Measurements from ENCODE around the gene DIAPH3.

Gene DIAPH3

DNA sequence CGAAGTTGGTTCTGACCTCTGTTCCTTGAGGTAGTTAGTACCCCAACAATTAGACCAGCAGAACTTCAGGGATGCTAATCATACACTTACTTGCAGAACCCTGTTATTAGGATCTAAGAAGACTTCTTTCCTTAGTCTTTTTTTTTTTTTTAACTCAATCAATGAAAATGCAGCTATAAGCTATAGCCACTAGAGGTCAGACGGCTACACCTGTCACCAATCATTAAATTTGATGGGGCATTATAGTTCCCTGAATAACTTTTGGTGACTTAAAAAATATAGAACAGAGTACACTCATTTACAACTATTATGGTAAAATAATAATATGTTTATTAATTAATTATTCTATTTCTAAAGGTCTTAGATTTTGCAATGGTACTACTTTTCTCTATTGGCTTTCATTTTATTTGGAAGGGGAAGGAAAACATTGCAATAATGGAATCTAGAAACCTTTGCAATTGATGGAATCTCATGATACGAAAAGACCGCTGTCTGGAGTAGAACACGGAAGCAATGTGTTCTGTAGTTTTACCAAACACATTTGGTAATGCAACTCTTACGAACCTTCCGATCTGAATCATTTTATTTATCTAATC lies 483.2 kb downstream of the DIAPH3 start:
- no peak for DNase-seq (ENCODE audit: low read depth in 1 of 2, low spot score in 1 of 2)

DNA sequence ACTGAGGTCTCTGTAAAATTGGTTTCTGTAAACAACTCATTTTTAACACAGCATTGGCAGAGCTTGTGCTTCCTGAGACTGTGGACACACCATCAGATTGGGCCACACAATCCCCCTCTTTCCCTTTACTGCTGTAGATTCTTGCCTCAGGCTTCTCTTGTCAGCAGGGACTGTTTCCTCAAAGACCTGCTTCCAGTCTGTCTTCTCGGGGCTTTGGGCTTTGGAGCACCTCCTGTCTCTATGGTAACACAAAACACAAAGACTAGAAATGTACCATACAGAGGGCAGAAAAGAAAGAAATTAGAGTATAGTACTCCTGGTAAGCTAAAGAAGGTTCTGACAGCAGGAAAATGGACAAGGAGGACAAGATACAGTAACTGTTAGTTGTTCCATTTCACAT lies 484.5 kb downstream of the DIAPH3 start:
- DNase-seq (ENCODE audit: low read depth in 1 of 2, low spot score in 1 of 2) = no peak

DNA sequence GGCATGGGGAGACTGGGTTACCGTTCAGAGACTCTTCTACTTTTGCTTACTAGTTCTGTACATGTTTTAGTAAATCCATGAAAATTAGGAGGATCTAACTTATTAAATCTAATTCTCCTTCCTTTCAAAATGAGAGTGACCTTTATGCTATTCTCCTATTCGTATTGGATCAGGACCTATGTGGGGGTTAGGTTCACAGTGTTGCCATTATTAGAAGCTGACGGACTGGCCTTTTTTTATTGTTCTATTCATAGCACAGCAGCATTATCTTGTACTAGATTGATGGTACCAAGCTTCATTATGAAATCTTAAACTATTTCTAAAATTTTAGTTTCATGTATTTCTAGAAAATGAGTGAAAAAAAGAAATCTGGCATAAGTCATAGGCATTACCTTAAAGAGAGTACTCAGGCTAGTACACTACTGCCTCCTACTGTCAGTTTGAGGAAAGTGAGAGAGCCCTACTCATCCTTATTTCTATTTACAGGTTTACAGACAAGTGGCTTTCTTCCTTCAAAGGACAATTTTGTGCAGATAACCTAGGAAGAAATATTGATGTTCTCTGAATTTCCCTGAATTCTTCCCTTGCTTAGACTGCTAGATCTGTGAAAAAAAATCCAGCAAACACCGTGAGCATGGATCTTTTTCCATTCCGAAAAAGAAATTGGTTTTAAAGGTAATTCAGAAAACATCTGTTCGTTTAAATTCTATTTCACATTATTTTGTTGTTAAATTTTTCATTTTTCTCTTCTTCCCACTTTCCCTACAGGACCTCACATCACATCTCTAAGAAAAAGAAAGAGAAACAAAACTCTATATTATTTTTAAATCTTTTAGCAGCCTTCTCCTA lies 485.5 kb downstream of the DIAPH3 start:
- DNase-seq (ENCODE audit: low read depth in 1 of 2, low spot score in 1 of 2) = no peak

DNA sequence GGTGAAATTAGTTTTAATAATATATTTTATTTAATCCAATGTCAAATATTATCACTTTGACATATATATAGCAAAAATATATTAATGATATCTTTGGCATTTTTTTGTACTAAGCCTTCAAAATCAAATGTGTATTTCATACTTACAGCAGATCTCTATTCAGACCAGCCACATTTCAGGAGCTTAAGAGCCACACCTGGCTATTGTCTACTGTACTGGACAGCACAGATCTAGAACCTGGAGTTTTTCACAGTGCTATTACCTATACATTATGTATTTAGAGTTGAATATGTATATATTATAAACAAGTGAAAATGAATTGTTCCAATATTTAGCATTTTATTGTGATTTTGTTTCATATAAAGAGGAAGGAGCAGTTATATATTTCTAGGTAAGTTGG lies 486.3 kb downstream of the DIAPH3 start:
- DNase-seq (ENCODE audit: low read depth in 1 of 2, low spot score in 1 of 2) = no peak

DNA sequence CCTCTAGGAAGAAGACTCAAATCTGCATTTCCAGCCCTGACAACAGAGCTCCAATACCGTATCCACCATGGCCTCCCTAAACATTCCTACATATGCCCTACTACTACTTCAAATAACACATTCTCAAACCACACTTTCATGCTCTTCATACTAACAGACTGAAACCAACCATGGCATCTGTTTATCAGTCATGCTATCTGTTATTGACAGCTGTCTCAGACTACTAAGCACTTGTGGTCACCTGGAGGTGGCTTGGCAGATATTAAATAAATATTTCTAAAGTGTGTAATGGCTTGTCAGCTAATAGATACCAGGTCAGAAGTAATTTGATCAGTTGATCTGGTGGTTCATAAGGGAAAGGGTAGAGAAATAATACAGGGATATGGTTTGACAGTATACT lies 489.1 kb downstream of the DIAPH3 start:
- no peak for DNase-seq (ENCODE audit: low read depth in 1 of 2, low spot score in 1 of 2)

DNA sequence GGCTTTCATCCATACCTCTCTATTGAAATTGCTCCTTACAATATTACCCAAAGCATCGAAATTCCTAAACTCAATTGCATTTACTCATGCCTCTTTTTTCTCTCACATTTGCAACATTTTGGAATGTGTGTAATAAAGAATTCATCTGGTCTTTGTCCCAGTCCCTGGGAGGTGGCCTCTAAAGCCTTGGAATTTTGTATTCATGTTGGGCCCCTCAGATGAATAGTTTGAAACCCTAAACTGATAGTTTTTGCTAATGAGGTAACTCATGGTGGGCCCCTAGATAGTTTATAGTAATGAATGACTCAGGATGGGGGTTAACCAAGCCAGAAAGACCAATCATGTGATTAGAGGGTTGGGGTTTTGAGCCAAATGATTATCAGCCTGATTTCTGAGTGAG lies 490.4 kb downstream of the DIAPH3 start:
- no peak for DNase-seq (ENCODE audit: low read depth in 1 of 2, low spot score in 1 of 2)

DNA sequence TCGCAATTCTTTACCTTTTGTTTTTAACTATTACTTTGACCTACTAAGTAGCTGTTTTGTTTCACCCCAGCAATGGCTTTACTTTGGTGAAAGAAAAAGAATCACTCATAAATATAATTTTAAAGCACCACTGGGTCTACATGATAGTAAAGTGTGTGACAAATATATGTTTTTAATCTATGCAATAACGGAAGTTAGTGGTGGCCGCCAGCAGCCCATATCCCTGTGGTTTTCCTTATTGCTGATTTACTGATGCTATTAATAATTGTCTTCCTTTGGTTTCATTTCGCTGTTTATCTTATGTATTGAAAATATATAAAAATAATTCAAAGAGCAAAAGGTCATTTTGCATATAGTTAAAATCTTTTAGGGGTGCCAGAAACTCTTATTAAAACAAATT lies 491.3 kb downstream of the DIAPH3 start:
- no peak for DNase-seq (ENCODE audit: low read depth in 1 of 2, low spot score in 1 of 2)

DNA sequence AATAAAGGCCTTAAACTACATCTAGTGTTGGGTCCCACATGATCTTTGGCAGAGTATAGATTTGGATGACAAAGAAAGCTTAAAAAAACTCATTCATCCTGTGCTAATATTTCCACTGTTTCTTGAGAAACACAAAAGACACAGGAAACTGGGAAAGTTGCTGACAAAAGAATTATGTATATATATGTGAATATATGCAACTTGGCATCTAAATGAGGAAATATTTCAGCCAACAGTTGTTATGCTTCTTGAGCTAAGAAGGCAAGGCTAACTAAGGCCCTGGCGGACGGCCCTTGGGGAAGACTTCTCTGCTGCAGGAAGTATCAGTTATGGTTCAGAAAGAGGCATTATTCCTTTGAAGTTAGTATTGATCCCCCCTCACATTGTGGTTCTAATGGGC lies 491.8 kb downstream of the DIAPH3 start:
- no peak for DNase-seq (ENCODE audit: low read depth in 1 of 2, low spot score in 1 of 2)

DNA sequence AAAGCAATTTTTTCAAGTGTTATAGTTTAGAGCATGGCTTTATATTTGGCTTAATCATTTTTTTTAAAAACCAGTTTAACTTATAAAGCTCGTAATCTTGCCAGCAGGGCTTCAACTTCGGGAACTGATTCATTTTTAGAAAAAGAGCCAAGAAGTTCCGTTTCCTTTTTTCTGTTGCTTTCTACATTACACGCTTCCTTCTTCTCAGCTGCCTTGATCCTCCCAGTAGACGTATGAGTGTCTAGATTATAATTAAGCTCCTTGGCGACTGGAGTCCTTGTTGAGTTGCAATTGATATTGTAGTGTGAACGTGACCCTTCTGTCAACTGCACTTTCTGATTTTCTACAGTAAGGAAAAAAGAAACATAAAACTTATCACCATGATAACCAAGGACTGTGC lies 497.2 kb downstream of the DIAPH3 start:
- DNase-seq (ENCODE audit: low read depth in 1 of 2, low spot score in 1 of 2) = no peak

DNA sequence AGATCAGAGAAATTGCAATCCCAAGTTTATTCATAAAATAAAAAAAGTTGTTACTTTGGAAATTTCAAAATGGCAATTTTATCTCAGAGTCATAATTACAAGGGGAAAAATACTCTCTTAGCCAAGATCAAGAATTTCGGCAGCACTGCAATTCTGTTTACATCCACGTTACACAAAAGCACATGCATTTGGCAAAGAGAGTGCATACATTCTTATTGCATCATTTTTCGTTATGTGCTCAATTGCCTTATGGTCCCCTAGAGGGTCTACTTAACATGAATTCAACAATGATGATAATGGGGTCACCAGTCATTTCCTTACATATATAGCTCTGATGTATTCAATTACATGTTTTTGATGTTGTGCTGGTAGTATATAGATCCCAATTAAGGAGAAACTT lies 498.0 kb downstream of the DIAPH3 start:
- no peak for DNase-seq (ENCODE audit: low read depth in 1 of 2, low spot score in 1 of 2)

DNA sequence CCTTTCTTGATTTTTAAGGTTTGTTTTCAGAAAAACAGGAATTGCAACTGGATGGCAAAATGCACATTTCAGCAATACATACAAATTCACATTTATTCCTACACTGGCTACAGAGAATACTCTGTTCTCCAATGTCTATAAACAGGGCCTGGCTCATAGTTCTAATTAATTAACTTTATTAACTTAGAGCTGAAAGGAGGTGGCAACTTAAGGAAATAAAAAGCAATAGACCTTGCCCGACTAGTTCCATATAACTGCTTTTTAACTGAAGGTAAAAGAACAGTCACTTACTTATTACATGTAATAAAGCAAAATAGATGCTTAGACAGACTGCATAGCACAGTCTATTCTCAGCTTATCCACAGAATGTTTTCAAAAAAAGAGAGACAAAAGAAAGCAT lies 498.5 kb downstream of the DIAPH3 start:
- no peak for DNase-seq (ENCODE audit: low read depth in 1 of 2, low spot score in 1 of 2)

DNA sequence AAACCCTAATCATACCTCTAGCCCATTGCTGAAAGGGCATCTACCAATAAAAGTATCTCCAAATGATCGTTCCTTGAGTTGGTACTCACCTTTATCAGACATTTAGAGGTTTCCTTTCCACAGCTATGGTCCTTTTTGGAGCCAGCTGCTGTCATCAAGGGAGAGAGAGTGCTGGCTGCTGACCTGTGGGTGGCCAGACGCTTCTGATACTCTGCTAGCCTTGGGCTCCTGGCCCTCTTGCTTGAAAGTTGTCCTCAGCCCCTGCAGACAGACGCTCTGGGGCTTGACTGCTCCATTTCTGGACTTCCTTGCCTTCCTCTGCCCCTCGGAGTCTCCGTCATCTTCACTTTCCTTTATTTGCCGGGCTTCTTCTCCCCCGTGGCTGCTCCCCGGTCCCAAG lies 499.1 kb downstream of the DIAPH3 start:
- no peak for DNase-seq (ENCODE audit: low read depth in 1 of 2, low spot score in 1 of 2)

DNA sequence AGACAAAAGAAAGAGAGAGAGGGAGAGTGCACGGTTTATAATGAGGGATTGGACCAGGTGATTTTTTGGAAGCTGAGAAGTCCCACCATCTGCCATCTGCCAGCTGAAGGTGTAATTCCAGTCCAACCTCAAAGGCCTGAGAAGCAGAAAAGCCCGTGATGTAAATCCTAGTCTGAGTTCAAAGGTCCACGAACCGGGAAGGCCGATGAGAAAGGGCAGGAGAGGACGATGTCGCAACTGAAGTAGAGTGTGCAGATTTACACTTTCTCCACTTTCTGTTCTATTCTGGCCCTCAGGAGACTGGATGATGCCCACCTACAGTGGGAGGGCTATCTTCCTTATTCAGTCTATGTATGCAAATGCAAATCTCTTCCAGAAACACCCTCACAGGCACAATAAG lies 500.0 kb downstream of the DIAPH3 start:
- no peak for DNase-seq (ENCODE audit: low read depth in 1 of 2, low spot score in 1 of 2)

DNA sequence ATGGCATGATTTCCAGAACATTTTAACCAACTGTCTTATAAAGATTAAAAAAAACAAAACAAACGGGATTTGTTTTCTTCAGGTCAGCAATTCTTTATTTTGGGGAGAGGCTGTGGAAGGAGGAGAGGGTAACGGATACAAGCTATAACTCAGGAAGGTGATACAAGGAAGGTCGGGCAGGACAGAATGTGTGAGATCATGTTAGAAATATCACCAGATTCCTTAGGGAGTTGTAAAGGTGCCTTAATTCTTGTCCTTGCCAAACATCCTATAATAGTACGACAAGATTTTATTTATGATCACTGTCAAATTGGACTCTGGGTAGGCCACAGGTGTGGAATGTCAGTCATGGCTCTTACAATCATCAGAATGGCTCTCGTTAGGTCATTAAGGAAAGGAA lies 503.1 kb downstream of the DIAPH3 start:
- no peak for DNase-seq (ENCODE audit: low read depth in 1 of 2, low spot score in 1 of 2)

DNA sequence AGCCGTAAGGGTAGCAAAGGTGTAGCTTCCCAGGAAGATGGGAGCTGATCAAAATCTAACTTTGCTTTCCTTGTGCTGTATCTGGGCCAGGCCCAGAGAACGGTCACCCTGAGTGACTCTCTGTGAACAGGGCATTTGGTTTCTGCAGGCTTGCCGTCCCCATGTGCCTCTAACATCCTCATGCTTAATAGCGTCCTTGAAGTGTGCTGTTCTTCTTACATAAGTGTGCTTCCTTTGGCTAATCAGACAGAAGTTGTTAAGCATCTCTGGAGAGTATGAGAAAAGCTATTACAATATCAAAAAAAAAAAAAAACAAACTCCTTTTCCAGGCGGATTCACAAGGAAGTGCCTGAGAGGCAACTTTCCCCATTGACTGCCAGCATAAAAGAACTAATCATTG lies 503.7 kb downstream of the DIAPH3 start:
- DNase-seq (ENCODE audit: low read depth in 1 of 2, low spot score in 1 of 2) = no peak

DNA sequence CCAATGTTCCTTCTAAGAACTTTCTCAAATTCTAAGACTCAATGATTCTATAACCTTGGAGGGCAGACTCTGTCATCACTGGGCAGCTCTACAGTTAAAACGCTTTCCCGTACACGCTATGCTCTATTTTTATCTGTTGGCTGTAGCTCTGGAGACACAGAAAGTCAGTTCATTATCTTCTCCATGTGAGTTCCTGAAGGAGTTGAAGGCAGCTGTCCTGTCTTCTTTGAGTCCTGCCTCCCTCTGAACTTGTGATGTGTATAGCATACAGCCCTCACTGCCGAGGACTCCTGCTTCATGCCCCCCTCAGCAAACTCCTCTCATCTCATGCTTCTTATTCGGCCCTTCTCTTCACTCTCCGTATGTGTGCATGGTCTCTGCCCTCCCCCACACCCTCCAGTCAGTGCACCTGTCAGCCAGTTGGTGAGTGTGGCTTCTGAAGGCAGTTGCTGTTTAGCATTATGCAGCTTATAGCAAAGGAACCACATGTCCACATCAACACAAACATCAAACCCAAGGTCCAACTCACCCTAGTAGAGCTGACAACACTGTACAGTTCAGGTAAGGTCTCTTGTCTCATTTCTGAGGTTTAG lies 504.9 kb downstream of the DIAPH3 start:
- no peak for DNase-seq (ENCODE audit: low read depth in 1 of 2, low spot score in 1 of 2)

DNA sequence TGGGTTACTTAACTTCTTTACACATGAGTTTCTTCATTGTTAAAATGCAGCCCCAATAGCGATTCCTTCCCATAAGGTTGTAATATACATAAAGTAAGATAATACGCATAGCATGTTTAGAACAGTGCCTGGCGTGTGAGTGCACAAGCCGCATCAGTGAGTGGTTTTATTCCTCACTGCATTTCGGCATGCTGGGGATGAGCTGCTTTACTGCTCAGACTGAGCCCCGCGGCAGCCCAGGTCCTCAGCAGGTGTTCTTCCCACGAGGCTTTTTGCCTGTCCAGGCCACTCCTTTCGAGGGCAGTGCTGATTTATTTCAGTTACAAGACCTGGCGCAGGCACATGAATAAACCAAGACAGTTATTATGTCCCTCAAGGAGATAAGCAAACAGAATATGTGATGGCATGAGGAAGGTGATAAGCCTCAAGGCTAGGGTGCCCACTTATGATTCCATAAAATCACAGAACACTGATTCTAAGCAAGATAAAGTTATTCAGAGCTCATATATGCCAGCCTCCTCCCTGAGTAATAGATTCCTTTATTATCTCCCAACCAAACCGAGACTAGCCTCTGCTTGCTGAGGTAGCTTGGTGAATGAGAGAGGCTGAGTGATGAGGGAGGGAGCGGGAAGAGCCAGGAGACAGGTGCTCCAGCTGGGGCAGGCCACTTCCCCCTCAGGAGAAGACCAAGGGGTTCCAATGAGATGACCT lies 505.5 kb downstream of the DIAPH3 start:
- DNase-seq (ENCODE audit: low read depth in 1 of 2, low spot score in 1 of 2) = no peak

DNA sequence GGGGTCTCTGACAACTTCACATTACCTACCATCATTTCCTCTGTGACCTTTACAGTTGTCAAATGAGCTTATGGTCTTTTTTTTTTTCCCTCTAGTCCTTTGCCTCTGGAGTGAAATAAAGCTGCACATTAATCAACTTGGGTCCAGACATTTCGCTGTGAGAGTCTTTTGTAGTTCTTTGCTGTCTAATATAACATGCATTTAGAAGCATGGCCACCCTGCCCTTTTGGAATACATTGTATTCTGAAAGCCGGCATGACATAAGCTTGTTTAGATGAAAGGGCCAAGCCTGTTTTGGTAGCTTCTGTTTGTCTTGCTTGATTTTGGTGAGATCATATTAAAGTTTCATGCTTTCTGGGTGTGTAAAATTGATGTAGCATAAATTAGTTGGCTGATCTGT lies 509.8 kb downstream of the DIAPH3 start:
- DNase-seq (ENCODE audit: low read depth in 1 of 2, low spot score in 1 of 2) = no peak

DNA sequence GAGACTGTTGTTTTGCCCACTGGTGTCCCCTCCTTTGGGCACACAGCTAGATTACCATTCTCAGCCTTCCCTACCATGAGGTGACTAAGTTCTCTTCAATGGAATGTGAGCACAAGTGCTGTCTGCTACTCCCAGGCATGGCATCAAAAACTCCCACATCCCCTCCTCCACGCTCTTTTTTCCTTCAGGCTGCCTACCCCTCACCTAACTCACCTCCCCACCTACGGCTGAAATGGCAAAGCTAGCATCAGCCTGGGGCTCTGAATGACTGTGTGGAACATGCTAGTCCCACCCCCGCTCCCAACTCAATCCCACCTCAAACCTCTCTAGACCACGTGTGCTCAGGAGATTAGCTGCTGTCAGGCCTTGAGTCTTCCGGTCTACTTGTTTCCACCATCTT lies 512.2 kb downstream of the DIAPH3 start:
- DNase-seq (ENCODE audit: low read depth in 1 of 2, low spot score in 1 of 2) = no peak

DNA sequence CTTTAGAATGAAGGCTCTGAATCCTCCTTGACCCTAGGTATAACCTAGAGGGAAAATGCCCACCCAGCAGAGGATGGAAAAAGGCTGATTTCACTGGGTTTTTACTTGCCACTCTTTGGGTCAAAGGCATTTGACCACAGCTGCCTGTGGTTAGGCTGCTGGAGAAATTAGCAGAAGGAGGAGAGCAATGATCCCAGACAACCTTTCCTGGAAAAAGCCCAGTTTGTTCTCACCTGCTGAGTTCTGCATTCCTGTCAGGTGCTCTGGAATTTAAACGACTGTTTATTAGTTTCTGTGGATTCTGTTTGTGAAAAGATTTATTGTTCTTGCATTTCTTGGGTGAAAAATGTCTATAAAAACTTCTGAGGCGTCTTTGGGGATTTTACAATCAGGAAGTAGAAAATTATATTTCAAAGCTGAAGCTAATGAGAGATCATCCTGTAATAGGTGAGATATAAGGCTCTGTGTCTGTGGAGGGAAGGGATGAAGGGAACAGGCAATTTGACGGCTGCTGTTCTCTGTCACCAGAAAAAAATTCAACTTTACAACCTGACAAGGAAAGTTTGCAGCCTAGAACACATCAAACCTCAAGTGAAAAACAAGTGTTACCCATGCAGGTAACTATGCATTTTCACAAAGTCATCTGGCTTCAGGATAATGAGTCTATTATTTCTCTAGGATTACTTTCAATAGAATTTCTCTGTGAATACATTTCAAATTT lies 519.7 kb downstream of the DIAPH3 start:
- no peak for DNase-seq (ENCODE audit: low read depth in 1 of 2, low spot score in 1 of 2)

DNA sequence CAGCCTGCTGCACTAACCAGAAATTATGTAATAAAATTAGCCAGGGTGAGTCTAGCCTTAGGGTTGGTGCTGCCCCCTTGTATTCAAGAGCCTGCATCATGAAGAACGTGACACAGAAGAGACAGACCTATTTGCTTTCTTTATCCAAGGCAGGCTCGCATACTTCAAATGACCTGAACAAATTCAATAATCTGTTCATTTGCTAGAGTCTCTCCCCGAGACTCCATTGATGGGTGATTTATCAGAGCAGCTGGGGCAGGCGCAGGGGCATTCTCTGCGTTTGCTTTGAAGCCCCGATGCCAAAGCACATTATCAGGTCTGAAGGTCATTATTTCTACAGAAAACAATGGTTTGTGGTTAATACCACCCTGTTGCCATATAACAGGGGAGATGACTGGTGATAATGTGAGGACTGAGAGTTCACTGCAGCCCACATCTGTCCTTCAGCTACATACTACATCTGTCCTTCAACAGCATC lies 520.3 kb downstream of the DIAPH3 start:
- no peak for DNase-seq (ENCODE audit: low read depth in 1 of 2, low spot score in 1 of 2)

Data from activated T-helper 1 cell treated with anti-CD3 and anti-CD28 coated beads, Interleukin-2, amount 50 U/mL, for 16 hours (primary cell).